ENCODE data around the gene ITIH4. TPM values are rescaled to one million over a fixed set of nuclear protein-coding genes. Genes with fewer than 3 reads are reported as not detected.

The ITIH4 gene
- total RNA-seq, 1 donor from 2014 or later = 26.9 TPM

- no peak overlapping the region for H3K4me3 ChIP-seq
- no peaks in the 10 kb centered on the region for H3K27me3 ChIP-seq
- no peak for DNase-seq
- peaks cover 18% of the 10 kb centered on the region for H3K36me3 ChIP-seq
- no peak for ATAC-seq
- no peak for TF ChIP-seq CTCF (IDR thresholded peaks at IDR 0.05)
- H3K9me3 ChIP-seq = no peaks in the 10 kb centered on the region
- H3K27ac ChIP-seq = no peak overlapping the region
- H3K4me1 ChIP-seq = no peaks in the 10 kb centered on the region
- intact Hi-C loops (cut with DNase I) = no loop called here
Measured at GRCh38 chr3:52857133-52857532, 26.7 kb upstream of the ITIH4 start.

GRCh38 chr3:52856666-52857065 is 26.2 kb upstream of the ITIH4 start:
- no peak for TF ChIP-seq CTCF (IDR thresholded peaks at IDR 0.05)
- Histone ChIP-seq H3K27me3 (no peaks in the 10 kb centered on the region), H3K36me3 (peaks cover 23% of the 10 kb centered on the region), H3K4me1 (no peaks in the 10 kb centered on the region), H3K9me3 (no peaks in the 10 kb centered on the region), H3K4me3 (no peak overlapping the region), H3K27ac (no peak overlapping the region)
- intact Hi-C loops (cut with DNase I) = no loop called here
- no peak for ATAC-seq
- DNase-seq = no peak

DNA sequence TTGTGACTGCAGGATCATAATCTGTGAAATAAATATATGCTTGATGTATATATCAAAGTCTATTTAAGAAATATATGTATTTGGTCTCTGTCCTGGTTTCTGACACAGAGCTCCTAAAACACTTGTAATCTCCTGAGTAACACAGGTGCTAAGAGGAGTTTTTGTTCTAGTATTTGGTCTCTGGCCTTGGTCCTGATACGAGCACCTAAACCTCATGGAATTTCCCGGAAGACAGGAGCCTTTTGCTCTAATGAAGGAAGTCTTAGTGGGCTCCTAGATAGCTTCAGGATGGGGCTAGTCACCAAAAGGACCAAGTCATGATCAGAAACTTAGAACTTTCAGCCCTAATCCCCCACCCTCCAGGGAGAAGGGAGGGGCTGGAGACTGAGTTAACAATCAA is 23.5 kb upstream of the ITIH4 start:
- Histone ChIP-seq H3K27me3 (no peaks in the 10 kb centered on the region), H3K27ac (no peak overlapping the region), H3K4me3 (no peak overlapping the region), H3K4me1 (no peaks in the 10 kb centered on the region), H3K36me3 (peaks cover 38% of the 10 kb centered on the region), H3K9me3 (no peaks in the 10 kb centered on the region)
- no peak for ATAC-seq
- DNase-seq = no peak
- no peak for TF ChIP-seq CTCF (IDR thresholded peaks at IDR 0.05)
- intact Hi-C loops (cut with DNase I) = no loop called here

DNA sequence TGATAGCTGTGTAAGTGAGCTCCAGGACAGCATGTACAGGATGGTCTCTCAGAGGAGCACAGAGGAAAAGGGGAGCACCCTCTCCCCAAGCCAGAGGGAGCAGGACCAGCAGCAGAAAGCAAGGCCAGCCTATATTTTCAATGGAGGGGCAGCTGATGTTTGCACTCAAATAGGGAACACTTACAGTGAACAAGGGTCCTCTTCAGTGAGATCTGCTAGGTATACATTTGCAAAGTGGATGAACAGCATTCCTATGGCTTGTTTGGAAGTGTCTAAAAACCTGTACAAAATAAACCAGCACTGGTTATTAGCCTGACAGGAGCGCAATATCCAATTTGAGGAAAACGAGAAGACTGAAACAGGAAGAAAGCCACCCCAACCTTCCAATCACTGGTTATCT is 21.9 kb upstream of the ITIH4 start:
- intact Hi-C loops (cut with DNase I) = no loop called here
- H3K4me3 ChIP-seq = no peak overlapping the region
- H3K27ac ChIP-seq = no peak overlapping the region
- no peak for DNase-seq
- TF ChIP-seq CTCF (IDR thresholded peaks at IDR 0.05) = no peak
- no peaks in the 10 kb centered on the region for H3K4me1 ChIP-seq
- ATAC-seq = peak; percentile 29
- H3K27me3 ChIP-seq = no peaks in the 10 kb centered on the region
- peaks cover 54% of the 10 kb centered on the region for H3K36me3 ChIP-seq
- no peaks in the 10 kb centered on the region for H3K9me3 ChIP-seq

GRCh38 chr3:52851348-52851747 is 20.9 kb upstream of the ITIH4 start:
- no peaks in the 10 kb centered on the region for H3K4me1 ChIP-seq
- no peak overlapping the region for H3K27ac ChIP-seq
- no peaks in the 10 kb centered on the region for H3K9me3 ChIP-seq
- no peak overlapping the region for H3K4me3 ChIP-seq
- no peak for DNase-seq
- peaks cover 56% of the 10 kb centered on the region for H3K36me3 ChIP-seq
- peak; percentile 86 for ATAC-seq
- intact Hi-C loops (cut with DNase I) = no loop called here
- H3K27me3 ChIP-seq = no peaks in the 10 kb centered on the region
- peak; percentile 53 for TF ChIP-seq CTCF (IDR thresholded peaks at IDR 0.05)

DNA sequence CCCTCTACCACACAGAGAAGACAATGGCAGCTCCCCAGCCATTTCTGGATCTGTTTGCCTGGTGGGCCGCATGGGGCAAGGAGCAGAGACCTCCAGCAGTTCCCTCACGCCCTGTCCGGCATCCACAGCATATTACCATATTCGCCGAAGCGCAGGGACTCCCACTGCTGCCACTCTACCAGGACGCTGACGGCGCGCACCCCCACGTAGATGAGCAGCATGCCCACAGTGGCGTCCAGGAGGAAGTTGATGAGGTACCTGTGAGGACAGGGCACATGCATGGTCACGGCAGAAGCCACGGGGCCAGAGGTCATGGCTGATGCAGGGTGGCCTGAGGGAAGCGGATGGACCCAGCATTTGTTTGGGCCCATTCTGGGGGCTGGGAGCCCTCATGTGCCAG is 19.2 kb upstream of the ITIH4 start:
- intact Hi-C loops (cut with DNase I) = no loop called here

More for the DNA sequence above, 19.2 kb upstream of the ITIH4 start:
- ATAC-seq (no peak), DNase-seq (no peak)
- no peaks in the 10 kb centered on the region for H3K9me3 ChIP-seq
- no peaks in the 10 kb centered on the region for H3K27me3 ChIP-seq
- no peak overlapping the region for H3K27ac ChIP-seq
- no peak for TF ChIP-seq CTCF (IDR thresholded peaks at IDR 0.05)
- peaks cover 15% of the 10 kb centered on the region for H3K4me1 ChIP-seq
- peaks cover 44% of the 10 kb centered on the region for H3K36me3 ChIP-seq
- no peak overlapping the region for H3K4me3 ChIP-seq

Data from upper lobe of right lung (tissue), 1 donor.